HG02642 (cell line): ENCODE data around the gene UST.

ENCODE experiments used
- ATAC-seq: cut with Tn5 transposase; IDR thresholded peaks from one replicate; pipeline ENCODE4 v1.9.1; 2021; ENCODE audit warnings: mild to moderate bottlenecking; ENCODE audit not compliant: unreplicated experiment, poor library complexity

Gene UST

GRCh38 chr6:148794797-148795196 is 48.0 kb downstream of the UST start:
- ATAC-seq = no peak

GRCh38 chr6:148795563-148795962 is 48.7 kb downstream of the UST start:
- ATAC-seq = no peak

GRCh38 chr6:148799647-148800046 is 52.8 kb downstream of the UST start:
- ATAC-seq = no peak

- no peak for ATAC-seq
Observed at GRCh38 chr6:148800536-148800935, 53.7 kb downstream of the UST start.

GRCh38 chr6:148803979-148804378 is 57.1 kb downstream of the UST start:
- no peak for ATAC-seq

GRCh38 chr6:148805777-148806176 is 58.9 kb downstream of the UST start:
- no peak for ATAC-seq

- ATAC-seq = no peak
Observed at GRCh38 chr6:148807784-148808183, 61.0 kb downstream of the UST start.

- no peak for ATAC-seq
Observed at GRCh38 chr6:148808786-148809304, 62.0 kb downstream of the UST start.

GRCh38 chr6:148811459-148811858 is 64.6 kb downstream of the UST start:
- no peak for ATAC-seq

- ATAC-seq = no peak
Observed at GRCh38 chr6:148814082-148814790, 67.4 kb downstream of the UST start.

- ATAC-seq = no peak
Observed at GRCh38 chr6:148814869-148815268, 68.0 kb downstream of the UST start.

GRCh38 chr6:148816117-148816516 is 69.3 kb downstream of the UST start:
- ATAC-seq = no peak

GRCh38 chr6:148817689-148818088 is 70.9 kb downstream of the UST start:
- ATAC-seq = no peak

GRCh38 chr6:148818939-148819575 is 72.2 kb downstream of the UST start:
- no peak for ATAC-seq

- ATAC-seq = no peak
Observed at GRCh38 chr6:148819852-148820251, 73.0 kb downstream of the UST start.

GRCh38 chr6:148822819-148823218 is 76.0 kb downstream of the UST start:
- ATAC-seq = no peak

- no peak for ATAC-seq
Observed at GRCh38 chr6:148824291-148824690, 77.5 kb downstream of the UST start.

GRCh38 chr6:148824960-148825359 is 78.1 kb downstream of the UST start:
- no peak for ATAC-seq

- no peak for ATAC-seq
Observed at GRCh38 chr6:148825492-148825891, 78.7 kb downstream of the UST start.

- ATAC-seq = no peak
Observed at GRCh38 chr6:148827416-148828045, 80.7 kb downstream of the UST start.

GRCh38 chr6:148828047-148828446 is 81.2 kb downstream of the UST start:
- ATAC-seq = no peak
